ENCODE data around the gene MAPK9.

The MAPK9 gene

DNA sequence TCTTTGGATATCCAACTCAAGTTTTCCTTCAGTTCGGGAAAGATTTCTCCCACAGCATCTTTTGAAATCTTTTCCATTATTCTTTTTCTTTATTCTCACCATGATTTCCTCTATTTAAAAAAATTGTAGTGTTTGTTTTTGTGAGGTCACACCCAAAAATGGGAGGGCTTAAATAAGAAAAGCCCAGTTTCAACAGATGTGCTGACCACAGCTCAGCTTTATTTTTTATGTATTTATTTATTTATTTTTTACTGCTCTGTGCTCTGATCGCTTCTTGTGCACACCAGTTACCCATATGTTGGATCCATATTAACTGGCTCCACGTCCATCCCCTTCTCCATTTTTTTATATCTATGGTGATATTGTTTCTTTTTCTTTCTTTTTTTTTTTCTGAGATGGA lies 41.0 kb upstream of the MAPK9 start:
- no peaks in the 10 kb centered on the region for H3K9me3 ChIP-seq (ENCODE audit: severe bottlenecking)
- no peaks in the 10 kb centered on the region for H3K36me3 ChIP-seq
- no peaks in the 10 kb centered on the region for H3K27me3 ChIP-seq (ENCODE audit: insufficient read depth, low read depth, severe bottlenecking)
- DNase-seq = no peak
- no peak overlapping the region for H3K27ac ChIP-seq
- no peak overlapping the region for H3K4me3 ChIP-seq (ENCODE audit: low read depth, low read length)
- TF ChIP-seq, protein P1, sequence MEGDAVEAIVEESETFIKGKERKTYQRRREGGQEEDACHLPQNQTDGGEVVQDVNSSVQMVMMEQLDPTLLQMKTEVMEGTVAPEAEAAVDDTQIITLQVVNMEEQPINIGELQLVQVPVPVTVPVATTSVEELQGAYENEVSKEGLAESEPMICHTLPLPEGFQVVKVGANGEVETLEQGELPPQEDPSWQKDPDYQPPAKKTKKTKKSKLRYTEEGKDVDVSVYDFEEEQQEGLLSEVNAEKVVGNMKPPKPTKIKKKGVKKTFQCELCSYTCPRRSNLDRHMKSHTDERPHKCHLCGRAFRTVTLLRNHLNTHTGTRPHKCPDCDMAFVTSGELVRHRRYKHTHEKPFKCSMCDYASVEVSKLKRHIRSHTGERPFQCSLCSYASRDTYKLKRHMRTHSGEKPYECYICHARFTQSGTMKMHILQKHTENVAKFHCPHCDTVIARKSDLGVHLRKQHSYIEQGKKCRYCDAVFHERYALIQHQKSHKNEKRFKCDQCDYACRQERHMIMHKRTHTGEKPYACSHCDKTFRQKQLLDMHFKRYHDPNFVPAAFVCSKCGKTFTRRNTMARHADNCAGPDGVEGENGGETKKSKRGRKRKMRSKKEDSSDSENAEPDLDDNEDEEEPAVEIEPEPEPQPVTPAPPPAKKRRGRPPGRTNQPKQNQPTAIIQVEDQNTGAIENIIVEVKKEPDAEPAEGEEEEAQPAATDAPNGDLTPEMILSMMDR (IDR thresholded peaks at IDR 0.05; ENCODE audit: low read depth, low read length) = no peak

GRCh38 chr5:180332051-180332517 lies 40.2 kb upstream of the MAPK9 start:
- no peak overlapping the region for H3K4me3 ChIP-seq (ENCODE audit: low read depth, low read length)
- no peak for DNase-seq
- TF ChIP-seq, protein P1 (IDR thresholded peaks at IDR 0.05; ENCODE audit: low read depth, low read length) = no peak
- no peak overlapping the region for H3K27ac ChIP-seq
- no peaks in the 10 kb centered on the region for H3K9me3 ChIP-seq (ENCODE audit: severe bottlenecking)
- no peaks in the 10 kb centered on the region for H3K36me3 ChIP-seq
- H3K27me3 ChIP-seq (ENCODE audit: insufficient read depth, low read depth, severe bottlenecking) = no peaks in the 10 kb centered on the region

DNA sequence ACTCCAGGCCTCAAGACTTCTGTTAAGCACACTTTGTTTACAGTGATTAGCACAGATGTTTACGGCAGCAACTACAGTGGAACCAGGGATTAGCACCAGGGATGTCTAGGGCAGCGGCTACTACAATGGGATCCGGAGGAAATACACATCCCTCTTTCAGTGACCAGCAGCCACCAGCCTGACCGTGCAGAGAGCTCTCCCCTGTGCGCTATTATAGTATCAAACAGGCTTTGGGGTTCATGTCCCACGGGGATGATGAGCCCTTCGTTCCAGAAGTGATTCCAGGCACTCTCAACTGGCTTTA lies 39.7 kb upstream of the MAPK9 start:
- no peak overlapping the region for H3K4me3 ChIP-seq (ENCODE audit: low read depth, low read length)
- H3K36me3 ChIP-seq = no peaks in the 10 kb centered on the region
- H3K9me3 ChIP-seq (ENCODE audit: severe bottlenecking) = no peaks in the 10 kb centered on the region
- TF ChIP-seq, protein P1 (IDR thresholded peaks at IDR 0.05; ENCODE audit: low read depth, low read length) = no peak
- H3K27me3 ChIP-seq (ENCODE audit: insufficient read depth, low read depth, severe bottlenecking) = no peaks in the 10 kb centered on the region
- no peak overlapping the region for H3K27ac ChIP-seq
- no peak for DNase-seq

GRCh38 chr5:180330810-180331646 lies 39.1 kb upstream of the MAPK9 start:
- H3K27me3 ChIP-seq (ENCODE audit: insufficient read depth, low read depth, severe bottlenecking) = no peaks in the 10 kb centered on the region
- DNase-seq = no peak
- TF ChIP-seq, protein P1 (IDR thresholded peaks at IDR 0.05; ENCODE audit: low read depth, low read length) = no peak
- no peaks in the 10 kb centered on the region for H3K36me3 ChIP-seq
- no peak overlapping the region for H3K4me3 ChIP-seq (ENCODE audit: low read depth, low read length)
- H3K27ac ChIP-seq = no peak overlapping the region
- no peaks in the 10 kb centered on the region for H3K9me3 ChIP-seq (ENCODE audit: severe bottlenecking)

DNA sequence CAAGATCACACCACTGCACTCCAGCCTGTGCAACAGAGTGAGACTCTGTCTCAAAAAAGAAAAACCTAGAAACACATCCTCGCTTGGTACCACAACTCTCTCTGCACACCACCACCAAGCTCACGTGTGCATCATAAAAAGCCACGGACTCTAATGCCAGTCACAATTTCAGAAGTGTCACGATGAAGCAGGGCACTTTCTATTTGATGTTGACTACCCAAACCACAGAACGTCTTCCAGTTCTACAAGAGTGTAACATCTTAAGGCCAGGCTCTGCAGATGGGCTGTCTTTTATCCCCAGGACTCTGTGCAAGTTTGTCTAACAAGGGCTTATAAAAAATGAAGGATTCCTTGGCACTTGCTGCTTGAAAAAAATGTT lies 38.4 kb upstream of the MAPK9 start:
- Histone ChIP-seq H3K9me3 (ENCODE audit: severe bottlenecking) (no peaks in the 10 kb centered on the region), H3K36me3 (no peaks in the 10 kb centered on the region), H3K27ac (no peak overlapping the region), H3K27me3 (ENCODE audit: insufficient read depth, low read depth, severe bottlenecking) (no peaks in the 10 kb centered on the region), H3K4me3 (ENCODE audit: low read depth, low read length) (no peak overlapping the region)
- TF ChIP-seq, protein P1 (IDR thresholded peaks at IDR 0.05; ENCODE audit: low read depth, low read length) = no peak
- DNase-seq = no peak

All from WERI-Rb-1 (cell line).